ENCODE results near the gene ZNFX1.

GRCh38 chr20:49280463-49281058, 2.7 kb upstream of the ZNFX1 start:
- no peak for TF ChIP-seq POLR2A (IDR thresholded peaks at IDR 0.05)
- TF ChIP-seq CTCF (IDR thresholded peaks at IDR 0.05): no peak

Data from body of pancreas (tissue), 4 donors.